HG02763 (cell line): ENCODE data around the gene DENND4C.
"Not testable (repeated sequence)": the region's sequence is repeated elsewhere in the genome, so short reads cannot be mapped to it uniquely, and the experiment has no call there.

Experiments
- ATAC-seq: cut with Tn5 transposase; IDR thresholded peaks from one replicate; pipeline ENCODE4 v1.9.1; 2021; ENCODE audit warnings: mild to moderate bottlenecking, moderate library complexity; ENCODE audit not compliant: unreplicated experiment

The DENND4C gene

GRCh38 chr9:19223724-19224123 lies 6.8 kb upstream of the DENND4C start:
- ATAC-seq = no peak

GRCh38 chr9:19224563-19224962 lies 5.9 kb upstream of the DENND4C start:
- no peak for ATAC-seq

GRCh38 chr9:19229595-19230354 lies 718 bp upstream of the DENND4C start:
- ATAC-seq = peak; percentile 56

- no peak for ATAC-seq
Measured at GRCh38 chr9:19231126-19231903, 822 bp downstream of the DENND4C start.

GRCh38 chr9:19231904-19232822 lies 1.7 kb downstream of the DENND4C start:
- no peak for ATAC-seq

GRCh38 chr9:19232823-19233194 lies 2.3 kb downstream of the DENND4C start:
- no peak for ATAC-seq

- no peak for ATAC-seq
Measured at GRCh38 chr9:19233344-19233743, 2.9 kb downstream of the DENND4C start.

- ATAC-seq = no peak
Measured at GRCh38 chr9:19239955-19240354, 9.5 kb downstream of the DENND4C start.

- ATAC-seq = no peak
Measured at GRCh38 chr9:19241728-19242127, 11.2 kb downstream of the DENND4C start.

GRCh38 chr9:19243366-19244033 lies 13.0 kb downstream of the DENND4C start:
- no peak for ATAC-seq

- no peak for ATAC-seq
Measured at GRCh38 chr9:19246891-19247290, 16.4 kb downstream of the DENND4C start.

- no peak for ATAC-seq
Measured at GRCh38 chr9:19247420-19247819, 16.9 kb downstream of the DENND4C start.

- ATAC-seq = not testable (repeated sequence)
Measured at GRCh38 chr9:19250346-19250745, 19.9 kb downstream of the DENND4C start.

GRCh38 chr9:19251203-19251602 lies 20.7 kb downstream of the DENND4C start:
- ATAC-seq = not testable (repeated sequence)

GRCh38 chr9:19251622-19252021 lies 21.1 kb downstream of the DENND4C start:
- not testable (repeated sequence) for ATAC-seq

GRCh38 chr9:19252174-19252884 lies 21.8 kb downstream of the DENND4C start:
- ATAC-seq = no peak

- no peak for ATAC-seq
Measured at GRCh38 chr9:19252885-19253219, 22.4 kb downstream of the DENND4C start.

GRCh38 chr9:19255112-19255511 lies 24.6 kb downstream of the DENND4C start:
- no peak for ATAC-seq

- ATAC-seq = no peak
Measured at GRCh38 chr9:19255821-19256220, 25.3 kb downstream of the DENND4C start.

- not testable (repeated sequence) for ATAC-seq
Measured at GRCh38 chr9:19259665-19260255, 29.3 kb downstream of the DENND4C start.
